HepG2 (cell line): ENCODE measurements around the gene EI24. TPM values are rescaled to one million over a fixed set of nuclear protein-coding genes. Genes with fewer than 3 reads are reported as not detected.

Source experiments
- EHMT2 ChIP-seq: fragments of 200-600 bp; sonication (generic); IDR thresholded peaks from 2 replicates; pipeline ENCODE4 v1.7.0; 2017; ENCODE audit warnings: antibody characterized with exemption, low read depth, low read length, borderline replicate concordance
- ETV5 ChIP-seq: IDR thresholded peaks from 2 replicates; pipeline ENCODE4 v1.6.1; 2018; ENCODE audit warnings: missing biosample characterization, missing genetic modification reagents, inconsistent platforms, borderline replicate concordance
- MAFF ChIP-seq: IDR thresholded peaks from 2 replicates; pipeline ENCODE4 v1.6.1; 2011; ENCODE audit warnings: low read depth, low read length, improper control_type of control experiment
- MTA1 ChIP-seq: sonication (generic); formaldehyde crosslinking; IDR thresholded peaks from 2 replicates; pipeline ENCODE4 v1.4.0; 2020; ENCODE audit warnings: missing genetic modification reagents, mild to moderate bottlenecking, borderline replicate concordance
- NCOR1 ChIP-seq: fragments of 200-600 bp; sonication (generic); IDR thresholded peaks from 2 replicates; pipeline ENCODE4 v1.7.0; 2017; ENCODE audit warnings: antibody characterized with exemption, low read length, borderline replicate concordance
- NFE2 ChIP-seq: sonication (generic); formaldehyde crosslinking; IDR thresholded peaks from 2 replicates; pipeline ENCODE4 v1.4.0; 2020; ENCODE audit warnings: missing genetic modification reagents
- NFIB ChIP-seq: sonication (generic); formaldehyde crosslinking; IDR thresholded peaks from 2 replicates; pipeline ENCODE4 v1.9.0; 2021; ENCODE audit warnings: missing genetic modification reagents, mild to moderate bottlenecking, borderline replicate concordance
- RARA ChIP-seq: IDR thresholded peaks from 2 replicates; pipeline ENCODE4 v1.6.1; 2016; ENCODE audit warnings: missing genetic modification reagents, missing compliant biosample characterization
- RBM39 ChIP-seq: fragments of 200-400 bp; formaldehyde crosslinking; IDR thresholded peaks from one replicate; pipeline ENCODE4 v1.6.1; 2018; ENCODE audit warnings: antibody characterized with exemption, mild to moderate bottlenecking, low read depth, low read length; ENCODE audit not compliant: poor library complexity, severe bottlenecking
- SATB2 ChIP-seq: sonication (generic); formaldehyde crosslinking; IDR thresholded peaks from 2 replicates; pipeline ENCODE4 v1.5.0; 2020; ENCODE audit warnings: missing genetic modification reagents
- SOX13 ChIP-seq, 3 experiments: fragments of 450-650 bp in 1 of 3; sonication (generic) in 1 of 3; formaldehyde crosslinking in 1 of 3; IDR thresholded peaks in 2 of 3; conservative IDR thresholded peaks in 1 of 3; 2 replicates each; pipeline versions ENCODE4 v1.5.0 to v1.6.1; 2016 to 2020; ENCODE audit warnings: antibody characterized with exemption in 1 of 3, mild to moderate bottlenecking in 1 of 3, missing compliant biosample characterization in 1 of 3, missing genetic modification reagents in 1 of 3, moderate library complexity in 1 of 3
- TRIM24 ChIP-seq: sonication (generic); formaldehyde crosslinking; IDR thresholded peaks from 2 replicates; pipeline ENCODE4 v1.8.0; 2022; ENCODE audit warnings: mild to moderate bottlenecking, missing genetic modification reagents
- TSC22D2 ChIP-seq: sonication (generic); formaldehyde crosslinking; IDR thresholded peaks from 2 replicates; pipeline ENCODE4 v1.5.1; 2020; ENCODE audit warnings: missing genetic modification reagents, mild to moderate bottlenecking, borderline replicate concordance
- U2AF1 ChIP-seq: fragments of 200-400 bp; formaldehyde crosslinking; optimal IDR thresholded peaks from 2 replicates; pipeline ENCODE3; 2017; ENCODE audit warnings: mild to moderate bottlenecking, low read depth, low read length
- YEATS4 ChIP-seq: sonication (generic); formaldehyde crosslinking; IDR thresholded peaks from 2 replicates; pipeline ENCODE4 v1.4.0; 2020; ENCODE audit warnings: missing genetic modification reagents, borderline replicate concordance
- ZNF780A ChIP-seq: sonication (generic); formaldehyde crosslinking; IDR thresholded peaks from 2 replicates; pipeline ENCODE4 v1.8.0; 2022; ENCODE audit warnings: mild to moderate bottlenecking, missing genetic modification reagents, moderate library complexity
- ZNF879 ChIP-seq: sonication (generic); formaldehyde crosslinking; IDR thresholded peaks from 2 replicates; pipeline ENCODE4 v1.8.1; 2023; ENCODE audit warnings: missing genetic modification reagents
- polyA plus RNA-seq, 8 experiments: library from polyadenylated mRNA; depleted of rRNA in 3 of 8; stranded (reverse) in 7 of 8; unstranded in 1 of 8; fragments of >200 nt; fragmentation: Illumina TruSeq in 4 of 8; extraction: Trizol in 4 of 8; gene quantifications; 2 replicates each; pipeline versions ENCODE4 v1.2.1 to v1.2.3, GENCODE V29; 2011 to 2016; ENCODE audit warnings: low read depth in 4 of 8, missing spikeins in 1 of 8, mixed read lengths in 1 of 8; ENCODE audit not compliant: insufficient read depth in 1 of 8
- total RNA-seq, 5 experiments: library from RNA; depleted of rRNA; stranded (reverse); fragments of >200 nt; fragmentation: Illumina TruSeq; extraction: Trizol; gene quantifications; 2 replicates each; pipeline ENCODE4 v1.2.3, GENCODE V29; 2016; ENCODE audit warnings: low read depth in 1 of 5
- TF ChIP-seq, protein P1 (sequence below): IDR thresholded peaks from 2 replicates; pipeline ENCODE4 v1.6.1; 2016; ENCODE audit warnings: missing compliant biosample characterization, missing genetic modification reagents, borderline replicate concordance
- TF ChIP-seq, protein P2 (sequence below): sonication (generic); formaldehyde crosslinking; IDR thresholded peaks from 2 replicates; pipeline ENCODE4 v1.8.1; 2022; ENCODE audit warnings: mild to moderate bottlenecking, missing genetic modification reagents
- TF ChIP-seq, protein P3 (sequence below): sonication (generic); formaldehyde crosslinking; IDR thresholded peaks from 2 replicates; pipeline ENCODE4 v1.5.1; 2020; ENCODE audit warnings: mild to moderate bottlenecking, missing genetic modification reagents, borderline replicate concordance

Gene EI24
- total and polyA plus RNA-seq, 2 of the 13 experiments (the other 11 are each of a cell fraction or from before 2014, with no cell fraction given) = 84.7 to 126 TPM

DNA sequence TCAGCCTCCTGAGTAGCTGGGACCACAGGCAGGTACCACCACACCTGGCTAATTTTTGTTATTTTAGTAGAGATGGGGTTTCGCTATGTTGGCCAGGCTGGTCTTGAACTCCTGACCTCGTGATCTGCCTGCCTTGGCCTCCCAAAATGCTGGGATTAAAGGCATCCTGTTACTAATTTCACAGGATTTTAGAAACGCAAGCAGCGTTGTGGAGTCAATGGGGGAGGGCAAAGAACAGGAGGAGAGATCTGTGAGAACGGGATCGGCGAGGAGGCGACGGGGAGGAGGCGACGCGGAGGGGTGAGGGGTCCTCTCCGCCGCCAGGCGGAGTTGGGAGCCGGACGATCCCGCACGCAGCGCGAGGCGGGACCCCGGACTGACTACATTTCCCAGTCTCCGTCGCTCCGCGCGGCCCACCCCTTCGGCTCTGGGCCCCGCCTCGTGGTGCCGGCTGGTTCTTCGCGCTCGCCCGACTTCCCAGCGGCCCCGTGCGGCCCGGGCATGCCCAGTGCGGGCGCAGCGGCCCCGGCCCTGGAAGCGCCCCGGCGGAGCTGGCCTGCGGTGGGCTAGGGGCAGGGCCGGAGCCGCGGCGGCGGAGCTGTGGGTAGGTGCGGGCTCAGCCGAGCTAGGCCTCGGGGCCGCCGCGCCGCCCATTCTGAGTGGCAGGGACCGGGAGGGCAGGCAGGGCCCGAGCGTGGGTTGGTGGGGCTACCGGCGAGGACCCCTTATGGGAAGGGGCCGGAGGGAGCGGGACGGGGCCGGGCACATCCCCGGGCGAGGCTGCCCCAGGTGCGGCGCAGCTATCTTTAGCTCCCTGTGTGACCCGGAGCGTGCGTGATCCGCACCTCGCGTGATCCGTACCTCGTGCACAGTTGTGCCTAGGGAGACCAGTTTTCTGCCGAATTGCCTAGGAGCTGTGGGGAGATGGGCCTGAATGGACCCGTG, at the start of gene EI24 (continued):
- TF ChIP-seq, protein P1, sequence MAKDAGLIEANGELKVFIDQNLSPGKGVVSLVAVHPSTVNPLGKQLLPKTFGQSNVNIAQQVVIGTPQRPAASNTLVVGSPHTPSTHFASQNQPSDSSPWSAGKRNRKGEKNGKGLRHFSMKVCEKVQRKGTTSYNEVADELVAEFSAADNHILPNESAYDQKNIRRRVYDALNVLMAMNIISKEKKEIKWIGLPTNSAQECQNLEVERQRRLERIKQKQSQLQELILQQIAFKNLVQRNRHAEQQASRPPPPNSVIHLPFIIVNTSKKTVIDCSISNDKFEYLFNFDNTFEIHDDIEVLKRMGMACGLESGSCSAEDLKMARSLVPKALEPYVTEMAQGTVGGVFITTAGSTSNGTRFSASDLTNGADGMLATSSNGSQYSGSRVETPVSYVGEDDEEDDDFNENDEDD (CRISPR knock-in tag) = peak; percentile 81; the same call in 1 of the 2 replicates
- TF ChIP-seq TRIM24 (no peak), NFIB (CRISPR knock-in tag) (no peak), SOX13 (IDR thresholded peaks at IDR 0.05) (no peak), SOX13 (CRISPR knock-in tag; conservative IDR thresholded peaks at IDR 0.05 in 1 of 2, IDR thresholded peaks at IDR 0.05 in 1 of 2) (no peak; a peak in 1 of 4 replicates), ZNF780A (CRISPR knock-in tag) (no peak), NCOR1 (no peak), YEATS4 (CRISPR knock-in tag) (peak; percentile 70; the same call in 1 of the 2 replicates), SATB2 (no peak), EHMT2 (no peak), ZNF879 (CRISPR knock-in tag) (no peak), MTA1 (CRISPR knock-in tag) (no peak; the same call in 1 of the 2 replicates), RARA (CRISPR knock-in tag) (0 out of 2 replicates have a peak, but pooled peaks have one; percentile 2), TSC22D2 (0 out of 2 replicates have a peak, but pooled peaks have one; percentile 40), NFE2 (CRISPR knock-in tag) (no peak), ETV5 (CRISPR knock-in tag) (no peak), MAFF (no peak), U2AF1 (no peak), RBM39 (no peak)
- TF ChIP-seq, protein P2, sequence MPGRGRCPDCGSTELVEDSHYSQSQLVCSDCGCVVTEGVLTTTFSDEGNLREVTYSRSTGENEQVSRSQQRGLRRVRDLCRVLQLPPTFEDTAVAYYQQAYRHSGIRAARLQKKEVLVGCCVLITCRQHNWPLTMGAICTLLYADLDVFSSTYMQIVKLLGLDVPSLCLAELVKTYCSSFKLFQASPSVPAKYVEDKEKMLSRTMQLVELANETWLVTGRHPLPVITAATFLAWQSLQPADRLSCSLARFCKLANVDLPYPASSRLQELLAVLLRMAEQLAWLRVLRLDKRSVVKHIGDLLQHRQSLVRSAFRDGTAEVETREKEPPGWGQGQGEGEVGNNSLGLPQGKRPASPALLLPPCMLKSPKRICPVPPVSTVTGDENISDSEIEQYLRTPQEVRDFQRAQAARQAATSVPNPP (CRISPR knock-in tag) = 0 out of 2 replicates have a peak, but pooled peaks have one; percentile 71
- TF ChIP-seq, protein P3, sequence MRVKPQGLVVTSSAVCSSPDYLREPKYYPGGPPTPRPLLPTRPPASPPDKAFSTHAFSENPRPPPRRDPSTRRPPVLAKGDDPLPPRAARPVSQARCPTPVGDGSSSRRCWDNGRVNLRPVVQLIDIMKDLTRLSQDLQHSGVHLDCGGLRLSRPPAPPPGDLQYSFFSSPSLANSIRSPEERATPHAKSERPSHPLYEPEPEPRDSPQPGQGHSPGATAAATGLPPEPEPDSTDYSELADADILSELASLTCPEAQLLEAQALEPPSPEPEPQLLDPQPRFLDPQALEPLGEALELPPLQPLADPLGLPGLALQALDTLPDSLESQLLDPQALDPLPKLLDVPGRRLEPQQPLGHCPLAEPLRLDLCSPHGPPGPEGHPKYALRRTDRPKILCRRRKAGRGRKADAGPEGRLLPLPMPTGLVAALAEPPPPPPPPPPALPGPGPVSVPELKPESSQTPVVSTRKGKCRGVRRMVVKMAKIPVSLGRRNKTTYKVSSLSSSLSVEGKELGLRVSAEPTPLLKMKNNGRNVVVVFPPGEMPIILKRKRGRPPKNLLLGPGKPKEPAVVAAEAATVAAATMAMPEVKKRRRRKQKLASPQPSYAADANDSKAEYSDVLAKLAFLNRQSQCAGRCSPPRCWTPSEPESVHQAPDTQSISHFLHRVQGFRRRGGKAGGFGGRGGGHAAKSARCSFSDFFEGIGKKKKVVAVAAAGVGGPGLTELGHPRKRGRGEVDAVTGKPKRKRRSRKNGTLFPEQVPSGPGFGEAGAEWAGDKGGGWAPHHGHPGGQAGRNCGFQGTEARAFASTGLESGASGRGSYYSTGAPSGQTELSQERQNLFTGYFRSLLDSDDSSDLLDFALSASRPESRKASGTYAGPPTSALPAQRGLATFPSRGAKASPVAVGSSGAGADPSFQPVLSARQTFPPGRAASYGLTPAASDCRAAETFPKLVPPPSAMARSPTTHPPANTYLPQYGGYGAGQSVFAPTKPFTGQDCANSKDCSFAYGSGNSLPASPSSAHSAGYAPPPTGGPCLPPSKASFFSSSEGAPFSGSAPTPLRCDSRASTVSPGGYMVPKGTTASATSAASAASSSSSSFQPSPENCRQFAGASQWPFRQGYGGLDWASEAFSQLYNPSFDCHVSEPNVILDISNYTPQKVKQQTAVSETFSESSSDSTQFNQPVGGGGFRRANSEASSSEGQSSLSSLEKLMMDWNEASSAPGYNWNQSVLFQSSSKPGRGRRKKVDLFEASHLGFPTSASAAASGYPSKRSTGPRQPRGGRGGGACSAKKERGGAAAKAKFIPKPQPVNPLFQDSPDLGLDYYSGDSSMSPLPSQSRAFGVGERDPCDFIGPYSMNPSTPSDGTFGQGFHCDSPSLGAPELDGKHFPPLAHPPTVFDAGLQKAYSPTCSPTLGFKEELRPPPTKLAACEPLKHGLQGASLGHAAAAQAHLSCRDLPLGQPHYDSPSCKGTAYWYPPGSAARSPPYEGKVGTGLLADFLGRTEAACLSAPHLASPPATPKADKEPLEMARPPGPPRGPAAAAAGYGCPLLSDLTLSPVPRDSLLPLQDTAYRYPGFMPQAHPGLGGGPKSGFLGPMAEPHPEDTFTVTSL = no peak
